Measurements from ENCODE around the gene KPNA6.

The KPNA6 gene

GRCh38 chr1:32186491-32186890 lies 78.6 kb downstream of the KPNA6 start:
- Histone ChIP-seq H3K79me2 (ENCODE audit: insufficient read depth, low read length) (peaks cover 6% of the 10 kb centered on the region), H3F3A (ENCODE audit: insufficient read depth, low read length) (no peaks in the 10 kb centered on the region), H3K9me2 (ENCODE audit: low read depth, low read length) (no peaks in the 10 kb centered on the region), H3K4me3 (ENCODE audit: low read depth, low read length, poor library complexity, severe bottlenecking) (no peak overlapping the region), H3K4me2 (ENCODE audit: low read length) (no peak overlapping the region), H3K27ac (ENCODE audit: low read depth, low read length, poor library complexity, severe bottlenecking) (no peak overlapping the region), H3K9ac (ENCODE audit: low read length) (no peak overlapping the region), H3K9me3 (ENCODE audit: low read length) (no peaks in the 10 kb centered on the region), H2AFZ (ENCODE audit: low read length) (no peak overlapping the region), H3K4me1 (ENCODE audit: insufficient read depth, low read length, severe bottlenecking) (peaks cover 4% of the 10 kb centered on the region), H3K36me3 (ENCODE audit: insufficient read depth, low read length) (peaks cover 86% of the 10 kb centered on the region), H4K20me1 (ENCODE audit: insufficient read depth, low read length) (no peaks in the 10 kb centered on the region), H3K27me3 (ENCODE audit: insufficient read depth, low read length) (no peaks in the 10 kb centered on the region)
- TF ChIP-seq EZH2 (IDR thresholded peaks at IDR 0.05; ENCODE audit: borderline replicate concordance, low read length) (no peak), CTCF (IDR thresholded peaks at IDR 0.05; ENCODE audit: low read length) (no peak)

DNA sequence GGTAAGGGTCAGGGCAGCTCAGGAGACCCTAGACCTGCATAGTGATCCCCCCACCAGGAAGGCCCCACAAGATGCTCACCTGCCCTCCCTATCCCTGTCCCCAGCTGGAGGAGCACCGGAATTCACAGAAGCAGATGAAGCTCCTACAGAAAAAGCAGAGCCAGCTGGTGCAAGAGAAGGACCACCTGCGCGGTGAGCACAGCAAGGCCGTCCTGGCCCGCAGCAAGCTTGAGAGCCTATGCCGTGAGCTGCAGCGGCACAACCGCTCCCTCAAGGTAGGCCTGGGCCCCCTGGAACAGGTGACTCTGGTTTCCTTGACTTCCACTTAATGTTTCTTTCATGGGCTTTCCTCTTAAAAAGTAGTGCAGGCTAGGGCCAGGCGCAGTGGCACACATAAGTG lies 80.0 kb downstream of the KPNA6 start:
- Histone ChIP-seq H3K4me2 (ENCODE audit: low read length) (no peak overlapping the region), H3K36me3 (ENCODE audit: insufficient read depth, low read length) (peaks cover 86% of the 10 kb centered on the region), H3F3A (ENCODE audit: insufficient read depth, low read length) (no peaks in the 10 kb centered on the region), H3K9me2 (ENCODE audit: low read depth, low read length) (no peaks in the 10 kb centered on the region), H3K4me3 (ENCODE audit: low read depth, low read length, poor library complexity, severe bottlenecking) (no peak overlapping the region), H3K9ac (ENCODE audit: low read length) (no peak overlapping the region), H3K9me3 (ENCODE audit: low read length) (no peaks in the 10 kb centered on the region), H4K20me1 (ENCODE audit: insufficient read depth, low read length) (no peaks in the 10 kb centered on the region), H3K27me3 (ENCODE audit: insufficient read depth, low read length) (no peaks in the 10 kb centered on the region), H3K79me2 (ENCODE audit: insufficient read depth, low read length) (no peaks in the 10 kb centered on the region; the same call in 1 of the 2 replicates), H3K4me1 (ENCODE audit: insufficient read depth, low read length, severe bottlenecking) (no peaks in the 10 kb centered on the region), H3K27ac (ENCODE audit: low read depth, low read length, poor library complexity, severe bottlenecking) (no peak overlapping the region), H2AFZ (ENCODE audit: low read length) (no peak overlapping the region)
- TF ChIP-seq EZH2 (IDR thresholded peaks at IDR 0.05; ENCODE audit: borderline replicate concordance, low read length) = no peak
- TF ChIP-seq CTCF (IDR thresholded peaks at IDR 0.05; ENCODE audit: low read length) = no peak

GRCh38 chr1:32192220-32192948 lies 84.5 kb downstream of the KPNA6 start:
- Histone ChIP-seq H3K79me2 (ENCODE audit: insufficient read depth, low read length) (no peaks in the 10 kb centered on the region), H3K4me2 (ENCODE audit: low read length) (no peak overlapping the region), H3K9me3 (ENCODE audit: low read length) (no peaks in the 10 kb centered on the region), H3K9me2 (ENCODE audit: low read depth, low read length) (no peaks in the 10 kb centered on the region), H3K9ac (ENCODE audit: low read length) (no peak overlapping the region), H4K20me1 (ENCODE audit: insufficient read depth, low read length) (no peaks in the 10 kb centered on the region), H3K4me1 (ENCODE audit: insufficient read depth, low read length, severe bottlenecking) (no peaks in the 10 kb centered on the region), H3K27ac (ENCODE audit: low read depth, low read length, poor library complexity, severe bottlenecking) (no peak overlapping the region), H3K4me3 (ENCODE audit: low read depth, low read length, poor library complexity, severe bottlenecking) (no peak overlapping the region), H3K36me3 (ENCODE audit: insufficient read depth, low read length) (peaks cover 95% of the 10 kb centered on the region), H2AFZ (ENCODE audit: low read length) (no peak overlapping the region), H3K27me3 (ENCODE audit: insufficient read depth, low read length) (no peaks in the 10 kb centered on the region), H3F3A (ENCODE audit: insufficient read depth, low read length) (no peaks in the 10 kb centered on the region)
- TF ChIP-seq CTCF (IDR thresholded peaks at IDR 0.05; ENCODE audit: low read length) = no peak
- no peak for TF ChIP-seq EZH2 (IDR thresholded peaks at IDR 0.05; ENCODE audit: borderline replicate concordance, low read length)
